H9 (cell line): ENCODE results near the gene OVAAL. TPM values are rescaled to one million over a fixed set of nuclear protein-coding genes. Genes with fewer than 3 reads are reported as not detected.

Experiments
- DNase-seq: peaks from one replicate; pipeline ENCODE4 v3.0.0-alpha.2; 2017
- H2AFZ ChIP-seq: one replicate; pipeline ENCODE4 v1.6.1; 2013; ENCODE audit warnings: mild to moderate bottlenecking, low read length, control low read depth, moderate library complexity
- H2AK5ac ChIP-seq: 2 replicates; pipeline ENCODE4 v1.6.1; 2013; ENCODE audit warnings: low read length, control low read depth, mixed read lengths; ENCODE audit not compliant: insufficient read length
- H2BK120ac ChIP-seq: one replicate; pipeline ENCODE4 v1.6.1; 2013; ENCODE audit warnings: low read depth, mild to moderate bottlenecking, low read length, control low read depth, inconsistent platforms; ENCODE audit not compliant: poor library complexity, severe bottlenecking
- H2BK12ac ChIP-seq: 2 replicates; pipeline ENCODE4 v1.6.1; 2013; ENCODE audit warnings: low read length, control low read depth, mixed read lengths, low read depth; ENCODE audit not compliant: insufficient read length
- H2BK15ac ChIP-seq: 2 replicates; pipeline ENCODE4 v1.6.1; 2013; ENCODE audit warnings: low read depth, low read length, control low read depth
- H2BK20ac ChIP-seq: one replicate; pipeline ENCODE4 v1.6.1; 2013; ENCODE audit warnings: low read depth, mild to moderate bottlenecking, low read length, control low read depth, inconsistent platforms; ENCODE audit not compliant: poor library complexity, severe bottlenecking
- H2BK5ac ChIP-seq: 2 replicates; pipeline ENCODE4 v1.6.1; 2013; ENCODE audit warnings: low read length, control low read depth, mixed read lengths; ENCODE audit not compliant: insufficient read length
- H3K14ac ChIP-seq: 2 replicates; pipeline ENCODE4 v1.6.1; 2013; ENCODE audit warnings: low read length, control low read depth; ENCODE audit not compliant: insufficient read depth
- H3K18ac ChIP-seq: 2 replicates; pipeline ENCODE4 v1.6.1; 2013; ENCODE audit warnings: low read depth, mild to moderate bottlenecking, mixed read lengths, low read length, control low read depth; ENCODE audit not compliant: insufficient read length
- H3K23ac ChIP-seq: 2 replicates; pipeline ENCODE4 v1.6.1; 2013; ENCODE audit warnings: low read length, control low read depth, mixed read lengths, low read depth; ENCODE audit not compliant: insufficient read length
- H3K23me2 ChIP-seq: 2 replicates; pipeline ENCODE4 v1.6.1; 2013; ENCODE audit warnings: low read depth, mild to moderate bottlenecking, mixed read lengths, low read length, control low read depth; ENCODE audit not compliant: insufficient read length, poor library complexity, severe bottlenecking
- H3K27ac ChIP-seq: 2 replicates; pipeline ENCODE4 v1.5.1; 2013; ENCODE audit warnings: low read length, control low read depth, mixed read lengths, low read depth; ENCODE audit not compliant: insufficient read length
- H3K27me3 ChIP-seq: 2 replicates; pipeline ENCODE4 v1.6.1; 2013; ENCODE audit warnings: low read length, control low read depth, inconsistent platforms; ENCODE audit not compliant: insufficient read depth
- H3K4ac ChIP-seq: 2 replicates; pipeline ENCODE4 v1.6.1; 2013; ENCODE audit warnings: low read depth, mild to moderate bottlenecking, control low read depth, inconsistent platforms, low read length, moderate library complexity
- H3K4me1 ChIP-seq: 2 replicates; pipeline ENCODE4 v1.6.1; 2013; ENCODE audit warnings: low read length, control low read depth, inconsistent platforms; ENCODE audit not compliant: insufficient read depth
- H3K4me2 ChIP-seq: 2 replicates; pipeline ENCODE4 v1.6.1; 2013; ENCODE audit warnings: low read length, control low read depth, mixed read lengths; ENCODE audit not compliant: insufficient read length, insufficient read depth
- H3K56ac ChIP-seq: 2 replicates; pipeline ENCODE4 v1.6.1; 2013; ENCODE audit warnings: low read depth, mild to moderate bottlenecking, mixed read lengths, low read length, control low read depth; ENCODE audit not compliant: insufficient read length
- H3K79me1 ChIP-seq: 2 replicates; pipeline ENCODE4 v1.6.1; 2013; ENCODE audit warnings: low read depth, mild to moderate bottlenecking, moderate library complexity, low read length, control low read depth, inconsistent platforms; ENCODE audit not compliant: insufficient read depth, poor library complexity, severe bottlenecking
- H3K79me2 ChIP-seq: 2 replicates; pipeline ENCODE4 v1.6.1; 2013; ENCODE audit warnings: low read length, control low read depth, inconsistent platforms; ENCODE audit not compliant: insufficient read depth
- H3K9ac ChIP-seq: 2 replicates; pipeline ENCODE4 v1.6.1; 2013; ENCODE audit warnings: low read length, control low read depth, mixed read lengths; ENCODE audit not compliant: insufficient read length; ENCODE audit errors: extremely low read depth
- H3K9me3 ChIP-seq: one replicate; pipeline ENCODE4 v1.6.1; 2013; ENCODE audit warnings: low read depth, low read length, inconsistent platforms; ENCODE audit not compliant: control insufficient read depth
- H3T11ph ChIP-seq: one replicate; pipeline ENCODE4 v1.6.1; 2013; ENCODE audit warnings: mild to moderate bottlenecking, low read length, control low read depth, inconsistent platforms
- H4K20me1 ChIP-seq: one replicate; pipeline ENCODE4 v1.6.1; 2013; ENCODE audit not compliant: control insufficient read depth, insufficient read length, insufficient read depth
- H4K5ac ChIP-seq: 2 replicates; pipeline ENCODE4 v1.6.1; 2013; ENCODE audit warnings: low read depth, mild to moderate bottlenecking, mixed read lengths, low read length, control low read depth; ENCODE audit not compliant: insufficient read length
- H4K8ac ChIP-seq: replicated peaks from 2 replicates; pipeline ENCODE4 v1.6.1; 2013; ENCODE audit warnings: low read length, control low read depth, mixed read lengths, low read depth; ENCODE audit not compliant: insufficient read length
- H4K91ac ChIP-seq: 2 replicates; pipeline ENCODE4 v1.6.1; 2013; ENCODE audit warnings: low read depth, mild to moderate bottlenecking, moderate library complexity, mixed read lengths, low read length, control low read depth; ENCODE audit not compliant: insufficient read length
- H3K27ac Mint-ChIP-seq, 3 experiments: 2 replicates in 2 of 3; 3 replicates in 1 of 3; pipeline ENCODE4 v1.8.0; 2020 to 2021; ENCODE audit warnings: mixed read lengths in 3 of 3, mild to moderate bottlenecking in 1 of 3, moderate library complexity in 1 of 3
- H3K27me3 Mint-ChIP-seq: 2 replicates; pipeline ENCODE4 v1.8.0; 2021; ENCODE audit warnings: low read depth, mild to moderate bottlenecking, moderate library complexity, mixed read lengths
- H3K36me3 Mint-ChIP-seq, 3 experiments: 2 replicates in 2 of 3; 3 replicates in 1 of 3; pipeline ENCODE4 v1.8.0; 2020 to 2021; ENCODE audit warnings: low read depth in 3 of 3, mixed read lengths in 3 of 3; ENCODE audit not compliant: insufficient read depth in 1 of 3
- H3K4me1 Mint-ChIP-seq, 2 experiments: 2 replicates each; pipeline ENCODE4 v1.8.0; 2020; ENCODE audit warnings: mixed read lengths in 2 of 2
- H3K4me3 Mint-ChIP-seq, 2 experiments: 2 replicates in 1 of 2; 3 replicates in 1 of 2; pipeline ENCODE4 v1.8.0; 2020 to 2021; ENCODE audit warnings: mild to moderate bottlenecking in 2 of 2, mixed read lengths in 2 of 2, moderate library complexity in 1 of 2
- H3K9me3 Mint-ChIP-seq, 2 experiments: 2 replicates in 1 of 2; 3 replicates in 1 of 2; pipeline ENCODE4 v1.8.0; 2020; ENCODE audit warnings: mild to moderate bottlenecking in 2 of 2, mixed read lengths in 2 of 2, moderate library complexity in 1 of 2
- WGBS: extraction: QIAGEN DNeasy Blood & Tissue Kit; methylation state at CpG from one replicate; pipeline ENCODE4 v1.1.7; 2013; ENCODE audit warnings: missing lambda C conversion rate, low lambda C conversion rate, mixed read lengths; ENCODE audit not compliant: insufficient read length; ENCODE audit errors: extremely low coverage; 5-methylcytosine and 5-hydroxymethylcytosine counted together
- total RNA-seq: library from RNA; stranded (reverse); gene quantifications from 2 replicates; pipeline ENCODE4 v1.2.1, GENCODE V29; 2021
- TF ChIP-seq, protein P1 (sequence below): fragments of 200-600 bp; sonication (generic); conservative IDR thresholded peaks from 3 replicates; pipeline ENCODE4 v1.8.0; 2021; ENCODE audit warnings: antibody characterized with exemption, mild to moderate bottlenecking

OVAAL gene
- total RNA-seq, 1 experiment from 2014 or later: not detected

DNA sequence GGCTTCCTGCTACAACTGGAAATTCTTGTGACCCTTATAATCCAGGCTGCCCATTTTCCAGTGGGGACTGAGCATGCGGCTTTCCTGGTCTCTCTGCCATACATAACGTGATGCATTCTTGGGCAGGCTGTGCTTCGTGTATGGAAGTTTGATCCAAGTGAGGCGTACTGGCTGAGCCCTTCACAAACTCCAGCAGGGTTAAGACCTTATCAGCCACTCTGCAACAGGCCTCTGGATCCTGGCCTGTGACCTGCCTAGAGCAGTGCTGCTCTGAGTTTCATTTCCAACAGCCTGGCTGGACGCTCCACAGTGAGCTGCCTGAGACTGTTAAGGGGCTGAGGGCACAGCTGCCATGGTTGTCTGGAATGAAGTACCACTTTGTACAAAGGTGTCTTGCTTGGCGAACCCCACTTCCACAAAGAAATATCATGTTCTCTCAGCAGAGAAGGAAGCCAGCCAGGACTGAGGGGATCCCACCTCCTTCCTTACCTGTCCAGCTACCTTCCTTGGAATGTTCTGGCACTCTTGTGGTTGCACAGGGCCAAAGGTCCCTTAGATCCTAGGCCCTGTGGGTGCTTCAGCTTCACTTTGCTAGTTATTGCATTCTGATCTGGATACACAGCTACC, 44.6 kb downstream of the OVAAL start:
- no peaks in the 10 kb centered on the region for H3K4me1 ChIP-seq
- no CpG with 5 or more reads among the region's 6 CpGs for WGBS
- H3K9me3 Mint-ChIP-seq: no peaks in the 10 kb centered on the region
- H4K8ac ChIP-seq: no peak overlapping the region
- no peak overlapping the region for H2BK20ac ChIP-seq
- H3K18ac ChIP-seq: no peak overlapping the region
- no peaks in the 10 kb centered on the region for H3K9me3 ChIP-seq
- H2BK15ac ChIP-seq: no peak overlapping the region
- no peaks in the 10 kb centered on the region for H3K79me2 ChIP-seq
- H3K23me2 ChIP-seq: no peaks in the 10 kb centered on the region
- no peak overlapping the region for H4K91ac ChIP-seq
- H4K20me1 ChIP-seq: no peaks in the 10 kb centered on the region
- H2BK5ac ChIP-seq: no peak overlapping the region
- peak overlapping the region in 1 of 3 experiments; percentile 6; a peak in 1 of 7 replicates for H3K27ac Mint-ChIP-seq
- no peak overlapping the region for H3K56ac ChIP-seq
- H3K27ac ChIP-seq: no peak overlapping the region
- no peak overlapping the region for H3T11ph ChIP-seq
- H4K5ac ChIP-seq: no peak overlapping the region
- H3K4me2 ChIP-seq: no peak overlapping the region
- H2AK5ac ChIP-seq: no peak overlapping the region
- peaks cover 10% of the 10 kb centered on the region in 2 experiments for H3K4me1 Mint-ChIP-seq
- H3K9ac ChIP-seq: no peak overlapping the region
- H3K4me3 Mint-ChIP-seq: no peak overlapping the region
- H3K23ac ChIP-seq: no peak overlapping the region
- H3K4ac ChIP-seq: no peak overlapping the region
- H2BK120ac ChIP-seq: no peak overlapping the region
- no peaks in the 10 kb centered on the region for H3K36me3 Mint-ChIP-seq
- no peak overlapping the region for H2AFZ ChIP-seq
- no peak for DNase-seq
- H3K14ac ChIP-seq: no peak overlapping the region
- no peaks in the 10 kb centered on the region for H3K79me1 ChIP-seq
- H3K27me3 ChIP-seq: no peaks in the 10 kb centered on the region; the same call in 1 of the 2 replicates
- TF ChIP-seq, protein P1, sequence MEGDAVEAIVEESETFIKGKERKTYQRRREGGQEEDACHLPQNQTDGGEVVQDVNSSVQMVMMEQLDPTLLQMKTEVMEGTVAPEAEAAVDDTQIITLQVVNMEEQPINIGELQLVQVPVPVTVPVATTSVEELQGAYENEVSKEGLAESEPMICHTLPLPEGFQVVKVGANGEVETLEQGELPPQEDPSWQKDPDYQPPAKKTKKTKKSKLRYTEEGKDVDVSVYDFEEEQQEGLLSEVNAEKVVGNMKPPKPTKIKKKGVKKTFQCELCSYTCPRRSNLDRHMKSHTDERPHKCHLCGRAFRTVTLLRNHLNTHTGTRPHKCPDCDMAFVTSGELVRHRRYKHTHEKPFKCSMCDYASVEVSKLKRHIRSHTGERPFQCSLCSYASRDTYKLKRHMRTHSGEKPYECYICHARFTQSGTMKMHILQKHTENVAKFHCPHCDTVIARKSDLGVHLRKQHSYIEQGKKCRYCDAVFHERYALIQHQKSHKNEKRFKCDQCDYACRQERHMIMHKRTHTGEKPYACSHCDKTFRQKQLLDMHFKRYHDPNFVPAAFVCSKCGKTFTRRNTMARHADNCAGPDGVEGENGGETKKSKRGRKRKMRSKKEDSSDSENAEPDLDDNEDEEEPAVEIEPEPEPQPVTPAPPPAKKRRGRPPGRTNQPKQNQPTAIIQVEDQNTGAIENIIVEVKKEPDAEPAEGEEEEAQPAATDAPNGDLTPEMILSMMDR: no peak
- no peak overlapping the region for H2BK12ac ChIP-seq
- H3K27me3 Mint-ChIP-seq: peaks cover 4% of the 10 kb centered on the region
